Activated CD4-positive, alpha-beta T cell treated with anti-CD3 and anti-CD28 coated beads for 36 hours (primary cell): Measurements from ENCODE around the gene NAT8L. TPM values are rescaled to one million over a fixed set of nuclear protein-coding genes. Genes with fewer than 3 reads are reported as not detected.

Experiments used
- ATAC-seq: fragments of 200-7000 bp; cut with Tn5 transposase; one replicate; pipeline ENCODE4 v1.10.0; 2021; ENCODE audit warnings: mild to moderate bottlenecking, moderate library complexity
- CTCF ChIA-PET: fragments of 350-600 bp; sonication (Branson Sonifier 250); formaldehyde crosslinking; loops from one replicate; lab custom pipeline; 2021; ENCODE audit warnings: antibody characterized with exemption; lab: Charles Lee
- POLR2A ChIA-PET: fragments of 350-600 bp; sonication (Branson Sonifier 250); formaldehyde crosslinking; loops from one replicate; lab custom pipeline; 2021; ENCODE audit warnings: antibody characterized with exemption, inconsistent platforms; lab: Charles Lee
- DNase-seq: peaks from one replicate; pipeline ENCODE4 v3.0.0-alpha.2; 2020
- H3K27ac Mint-ChIP-seq: one replicate; pipeline ENCODE4 v1.8.0; 2021; ENCODE audit warnings: mixed read lengths
- H3K27me3 Mint-ChIP-seq: one replicate; pipeline ENCODE4 v1.8.0; 2021; ENCODE audit warnings: mixed read lengths
- H3K36me3 Mint-ChIP-seq: one replicate; pipeline ENCODE4 v1.8.0; 2021; ENCODE audit warnings: low read depth, mixed read lengths
- H3K4me1 Mint-ChIP-seq: one replicate; pipeline ENCODE4 v1.8.0; 2021; ENCODE audit warnings: mixed read lengths
- H3K4me3 Mint-ChIP-seq: one replicate; pipeline ENCODE4 v1.8.0; 2021; ENCODE audit warnings: mild to moderate bottlenecking, moderate library complexity, mixed read lengths
- H3K9me3 Mint-ChIP-seq: one replicate; pipeline ENCODE4 v1.8.0; 2021; ENCODE audit warnings: low read depth, mixed read lengths
- intact Hi-C, 2 experiments: fragments of 100-400 bp; cut with DNase I in 1 of 2; cut with micrococcal nuclease in 1 of 2; formaldehyde crosslinking; loops; one replicate each; pipeline versions ENCODE4 v1.14.2 to v1.15.1; 2022 to 2024; cut with DNase I, micrococcal nuclease
- total RNA-seq, 2 experiments: library from RNA; stranded (reverse); gene quantifications; one replicate each; pipeline ENCODE4 v1.2.3, GENCODE V29; 2021

Gene NAT8L
- total RNA-seq, 2 experiments from 2014 or later = 0.39 to 0.55 TPM

DNA sequence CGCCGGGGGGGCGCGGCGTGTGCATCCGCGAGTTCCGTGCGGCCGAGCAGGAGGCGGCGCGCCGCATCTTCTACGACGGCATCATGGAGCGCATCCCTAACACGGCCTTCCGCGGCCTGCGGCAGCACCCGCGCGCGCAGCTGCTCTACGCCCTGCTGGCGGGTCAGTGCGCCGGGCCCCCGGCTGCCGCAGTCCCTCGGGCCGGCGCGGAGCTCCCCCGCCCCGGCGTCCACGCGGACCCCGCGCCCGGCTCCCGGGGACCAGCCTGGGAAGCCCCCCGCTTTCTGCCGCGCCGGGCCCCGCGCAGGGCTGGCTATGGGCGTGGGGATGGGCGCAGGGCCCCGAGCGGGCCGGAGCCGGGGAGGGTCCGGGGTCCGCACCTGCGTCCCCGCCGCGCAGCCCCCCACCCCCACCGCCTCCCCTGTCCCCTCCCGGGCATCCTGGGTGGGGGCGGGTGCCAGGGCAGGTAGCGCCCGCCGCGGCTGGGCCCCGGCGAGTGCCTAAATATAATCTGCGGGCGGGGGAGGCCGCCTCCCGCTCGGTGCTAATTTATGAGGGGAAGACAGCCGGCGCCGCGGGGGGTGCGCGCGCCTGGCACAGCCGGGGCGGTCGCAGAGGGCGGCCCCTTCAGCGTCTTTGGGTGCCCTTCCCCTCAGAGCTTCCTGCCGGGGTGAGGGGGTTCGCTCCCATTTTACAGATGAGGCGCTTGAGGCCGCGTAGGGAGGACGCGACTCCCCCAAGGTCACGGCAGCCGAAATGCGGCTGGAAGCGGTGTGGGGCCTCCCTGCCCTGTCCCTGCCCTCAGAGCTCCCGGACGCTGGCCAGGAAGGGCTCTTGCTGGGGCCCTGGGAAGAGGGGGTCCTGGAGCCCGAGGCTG is 837 bp downstream of the NAT8L start:
- POLR2A ChIA-PET = no interaction called here
- peaks cover 2% of the 10 kb centered on the region for H3K4me1 Mint-ChIP-seq
- no peaks in the 10 kb centered on the region for H3K9me3 Mint-ChIP-seq
- intact Hi-C loops = loop anchor here (2.0 kb wide), 1 partner anchor 17 kb away; no protein-coding TSS in a partner anchor
- H3K36me3 Mint-ChIP-seq = no peaks in the 10 kb centered on the region
- peak; percentile 52 for ATAC-seq
- H3K27me3 Mint-ChIP-seq = peaks cover 21% of the 10 kb centered on the region
- H3K27ac Mint-ChIP-seq = no peak overlapping the region
- CTCF ChIA-PET = interaction anchor here (0.7 kb wide), 1 partner anchor 151 kb away, joined by 3 read pairs; no protein-coding TSS in a partner anchor
- peak; percentile 49 for DNase-seq
- H3K4me3 Mint-ChIP-seq = no peak overlapping the region

DNA sequence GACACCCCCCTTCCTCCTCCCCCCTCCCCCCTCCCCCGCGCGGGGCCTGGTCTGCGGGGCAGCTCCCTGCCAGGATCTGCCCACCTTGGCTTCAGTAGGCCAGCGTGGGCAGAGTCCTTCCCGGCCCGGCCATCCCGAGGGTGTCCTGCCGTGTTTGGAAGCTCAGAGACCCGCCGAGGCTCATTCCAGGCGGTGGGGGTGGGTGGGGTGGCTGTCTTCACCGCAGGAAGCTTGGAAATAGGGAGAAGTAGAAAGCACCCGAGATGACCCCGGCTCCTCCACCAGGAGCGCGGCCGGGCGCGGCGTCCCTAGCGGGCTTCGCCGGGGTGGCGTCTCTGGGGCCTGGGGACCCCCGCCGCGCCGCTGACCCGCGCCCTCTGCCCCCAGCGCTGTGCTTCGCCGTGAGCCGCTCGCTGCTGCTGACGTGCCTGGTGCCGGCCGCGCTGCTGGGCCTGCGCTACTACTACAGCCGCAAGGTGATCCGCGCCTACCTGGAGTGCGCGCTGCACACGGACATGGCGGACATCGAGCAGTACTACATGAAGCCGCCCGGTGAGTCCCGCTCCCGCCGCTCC is 1.6 kb downstream of the NAT8L start:
- H3K27me3 Mint-ChIP-seq = peaks cover 19% of the 10 kb centered on the region
- CTCF ChIA-PET = no interaction called here
- H3K4me1 Mint-ChIP-seq = peaks cover 2% of the 10 kb centered on the region
- DNase-seq (no peak), ATAC-seq (no peak)
- no peaks in the 10 kb centered on the region for H3K9me3 Mint-ChIP-seq
- H3K4me3 Mint-ChIP-seq = no peak overlapping the region
- intact Hi-C loops = no loop called here
- H3K36me3 Mint-ChIP-seq = no peaks in the 10 kb centered on the region
- POLR2A ChIA-PET = no interaction called here
- H3K27ac Mint-ChIP-seq = no peak overlapping the region

DNA sequence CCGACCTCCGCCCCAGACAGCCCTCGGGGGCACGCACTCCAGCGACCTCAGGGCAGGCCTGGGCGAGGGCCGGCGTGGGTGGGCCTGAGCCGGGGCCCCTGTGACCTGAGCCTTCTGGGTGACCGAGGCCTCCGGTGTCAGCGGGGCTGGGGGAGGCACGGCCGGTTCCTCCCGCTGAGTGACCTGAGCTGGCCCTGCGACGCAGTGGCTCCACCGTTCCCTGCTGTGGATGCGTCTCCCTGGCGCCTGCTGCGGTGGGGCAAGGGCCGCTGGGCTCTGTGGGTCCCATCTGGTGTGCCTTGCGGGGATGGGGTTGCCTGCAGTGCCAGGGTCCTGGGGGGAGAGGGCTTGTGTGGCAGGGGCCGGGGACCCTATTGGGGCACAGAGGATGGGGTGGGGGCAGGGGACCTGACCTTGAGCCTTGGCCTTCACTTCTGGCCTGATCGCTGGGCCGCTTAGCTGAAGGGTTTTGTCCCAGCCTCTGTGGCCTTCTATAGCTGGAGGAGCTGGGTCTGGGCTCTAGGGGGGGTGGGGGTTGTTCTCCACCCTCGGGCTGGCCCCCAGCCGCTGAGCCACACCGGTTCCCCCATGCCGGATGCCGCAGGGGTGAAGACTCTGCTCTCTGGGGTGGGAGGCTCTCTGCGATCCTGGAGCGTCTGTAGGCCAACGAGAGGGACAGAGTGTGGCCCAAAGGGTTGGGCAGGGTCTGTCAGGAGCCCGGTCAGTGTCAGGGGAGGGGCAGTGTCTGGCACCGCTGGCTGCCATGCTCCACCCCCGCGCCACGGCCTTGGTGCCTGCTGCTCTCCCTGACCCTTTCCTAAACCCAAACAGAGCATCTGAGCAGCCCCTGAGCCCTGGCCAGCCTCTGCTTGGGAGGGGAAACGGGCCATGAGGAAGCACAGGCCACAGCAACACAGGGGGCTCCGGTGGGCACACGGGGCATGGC is 2.3 kb downstream of the NAT8L start:
- POLR2A ChIA-PET = interaction anchor here (0.6 kb wide), 1 partner anchor 49 kb away, joined by 6 read pairs; no protein-coding TSS in a partner anchor
- peaks cover 16% of the 10 kb centered on the region for H3K27me3 Mint-ChIP-seq
- no peaks in the 10 kb centered on the region for H3K36me3 Mint-ChIP-seq
- ATAC-seq = no peak
- intact Hi-C loops = no loop called here
- H3K9me3 Mint-ChIP-seq = no peaks in the 10 kb centered on the region
- no peak overlapping the region for H3K4me3 Mint-ChIP-seq
- CTCF ChIA-PET = no interaction called here
- peaks cover 2% of the 10 kb centered on the region for H3K4me1 Mint-ChIP-seq
- no peak overlapping the region for H3K27ac Mint-ChIP-seq
- DNase-seq = no peak

DNA sequence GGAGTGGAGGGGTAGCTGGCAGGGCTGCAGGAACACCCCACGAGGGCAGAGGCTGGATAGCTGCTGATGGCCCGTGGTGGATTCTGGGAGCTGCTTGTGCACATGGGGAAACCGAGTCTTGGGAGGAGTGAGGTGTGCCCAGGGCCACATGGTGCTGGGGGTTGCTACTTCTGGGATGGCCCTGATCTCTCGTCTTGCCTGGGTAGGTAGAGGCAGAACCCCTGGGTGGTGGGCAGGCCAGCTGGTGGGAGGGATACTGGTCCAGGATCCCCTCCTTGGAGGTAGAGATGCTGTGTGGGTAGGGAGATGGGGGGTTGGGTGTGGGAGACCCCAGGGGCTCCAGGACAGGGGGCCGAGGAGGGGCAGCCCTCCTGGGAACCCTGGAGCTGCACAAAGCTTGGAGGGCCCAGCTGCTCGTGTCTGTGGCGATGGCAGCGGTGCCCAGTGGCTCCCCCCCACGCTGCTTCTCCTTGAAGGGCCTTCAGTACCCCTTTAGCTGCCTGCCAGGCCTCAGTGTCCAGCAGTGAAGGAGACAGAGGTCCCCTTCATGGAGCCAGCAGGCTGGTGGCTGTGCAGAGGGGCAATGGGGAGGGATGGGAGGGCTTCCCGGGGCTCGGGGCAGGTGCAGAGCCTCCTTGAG is 3.2 kb downstream of the NAT8L start:
- no peak for ATAC-seq
- H3K27ac Mint-ChIP-seq = no peak overlapping the region
- H3K36me3 Mint-ChIP-seq = no peaks in the 10 kb centered on the region
- peaks cover 9% of the 10 kb centered on the region for H3K27me3 Mint-ChIP-seq
- POLR2A ChIA-PET = interaction anchor here (0.6 kb wide), 1 partner anchor 50 kb away, joined by 6 read pairs; no protein-coding TSS in a partner anchor
- H3K4me3 Mint-ChIP-seq = no peak overlapping the region
- no peaks in the 10 kb centered on the region for H3K9me3 Mint-ChIP-seq
- DNase-seq = no peak
- H3K4me1 Mint-ChIP-seq = peaks cover 2% of the 10 kb centered on the region
- intact Hi-C loops = no loop called here
- CTCF ChIA-PET = no interaction called here

DNA sequence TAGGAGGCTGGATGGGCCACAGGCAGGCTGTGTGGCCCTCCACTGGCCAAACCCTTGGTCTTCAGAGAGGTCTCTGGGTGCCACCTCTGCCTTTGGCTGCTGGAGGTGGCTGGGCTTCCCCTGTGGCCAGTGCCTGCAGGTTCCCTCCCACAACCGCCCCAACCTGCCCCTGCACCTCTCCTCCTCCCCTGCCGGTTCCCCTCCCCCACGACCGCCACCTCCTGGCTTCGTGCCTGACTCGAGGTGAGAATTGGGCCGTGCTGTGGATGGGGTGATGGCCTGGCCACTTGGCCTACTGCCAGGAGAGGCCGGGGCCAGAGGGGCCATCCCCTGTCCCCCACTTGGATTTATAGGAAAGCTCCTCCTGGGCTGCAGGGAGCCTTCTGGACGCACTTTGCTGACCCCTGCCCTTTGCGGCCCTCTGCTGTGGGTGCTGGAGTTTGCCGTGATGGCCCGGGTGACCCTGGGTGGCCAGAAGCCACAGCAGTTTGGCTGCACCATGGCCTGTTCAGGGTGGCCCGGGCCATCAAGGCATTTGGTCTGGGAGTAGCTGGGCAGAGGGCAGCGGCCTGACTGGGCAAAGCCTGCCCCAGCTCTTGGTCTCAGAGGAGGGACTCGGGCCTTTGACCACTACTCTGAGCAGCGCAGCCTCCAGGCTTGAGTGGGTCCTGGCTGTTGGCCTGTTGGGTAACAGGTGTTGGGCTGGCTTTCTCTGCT is 3.8 kb downstream of the NAT8L start:
- POLR2A ChIA-PET = no interaction called here
- ATAC-seq = no peak
- DNase-seq = peak; percentile 27
- Mint-ChIP-seq H3K36me3 (no peaks in the 10 kb centered on the region), H3K27me3 (peaks cover 2% of the 10 kb centered on the region), H3K27ac (no peak overlapping the region), H3K4me1 (no peaks in the 10 kb centered on the region), H3K9me3 (no peaks in the 10 kb centered on the region), H3K4me3 (no peak overlapping the region)
- CTCF ChIA-PET = no interaction called here
- intact Hi-C loops = no loop called here

DNA sequence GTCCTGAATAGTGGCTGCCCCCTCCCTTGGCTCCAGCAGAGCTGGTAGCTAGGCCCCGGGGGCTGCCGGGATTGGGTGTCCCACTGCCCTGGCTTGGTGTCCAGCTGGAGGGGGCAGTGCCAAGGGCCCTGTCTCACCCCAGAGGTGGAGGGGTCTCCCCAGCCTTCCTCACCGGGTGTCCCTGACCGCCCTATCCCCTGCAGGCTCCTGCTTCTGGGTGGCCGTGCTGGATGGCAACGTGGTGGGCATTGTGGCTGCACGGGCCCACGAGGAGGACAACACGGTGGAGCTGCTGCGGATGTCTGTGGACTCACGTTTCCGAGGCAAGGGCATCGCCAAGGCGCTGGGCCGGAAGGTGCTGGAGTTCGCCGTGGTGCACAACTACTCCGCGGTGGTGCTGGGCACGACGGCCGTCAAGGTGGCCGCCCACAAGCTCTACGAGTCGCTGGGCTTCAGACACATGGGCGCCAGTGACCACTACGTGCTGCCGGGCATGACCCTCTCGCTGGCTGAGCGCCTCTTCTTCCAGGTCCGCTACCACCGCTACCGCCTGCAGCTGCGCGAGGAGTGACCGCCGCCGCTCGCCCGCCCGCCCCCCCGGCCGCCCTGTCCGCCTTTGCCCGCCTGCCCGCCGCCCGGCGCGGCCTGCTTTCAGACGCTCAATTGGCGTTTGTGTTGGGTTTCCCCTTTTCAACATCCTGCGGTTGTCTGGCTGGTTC is 4.6 kb downstream of the NAT8L start:
- no peak overlapping the region for H3K27ac Mint-ChIP-seq
- DNase-seq = no peak
- H3K4me1 Mint-ChIP-seq = no peaks in the 10 kb centered on the region
- H3K9me3 Mint-ChIP-seq = no peaks in the 10 kb centered on the region
- intact Hi-C loops = no loop called here
- CTCF ChIA-PET = no interaction called here
- POLR2A ChIA-PET = no interaction called here
- ATAC-seq = no peak
- H3K36me3 Mint-ChIP-seq = no peaks in the 10 kb centered on the region
- no peak overlapping the region for H3K4me3 Mint-ChIP-seq
- peaks cover 2% of the 10 kb centered on the region for H3K27me3 Mint-ChIP-seq

DNA sequence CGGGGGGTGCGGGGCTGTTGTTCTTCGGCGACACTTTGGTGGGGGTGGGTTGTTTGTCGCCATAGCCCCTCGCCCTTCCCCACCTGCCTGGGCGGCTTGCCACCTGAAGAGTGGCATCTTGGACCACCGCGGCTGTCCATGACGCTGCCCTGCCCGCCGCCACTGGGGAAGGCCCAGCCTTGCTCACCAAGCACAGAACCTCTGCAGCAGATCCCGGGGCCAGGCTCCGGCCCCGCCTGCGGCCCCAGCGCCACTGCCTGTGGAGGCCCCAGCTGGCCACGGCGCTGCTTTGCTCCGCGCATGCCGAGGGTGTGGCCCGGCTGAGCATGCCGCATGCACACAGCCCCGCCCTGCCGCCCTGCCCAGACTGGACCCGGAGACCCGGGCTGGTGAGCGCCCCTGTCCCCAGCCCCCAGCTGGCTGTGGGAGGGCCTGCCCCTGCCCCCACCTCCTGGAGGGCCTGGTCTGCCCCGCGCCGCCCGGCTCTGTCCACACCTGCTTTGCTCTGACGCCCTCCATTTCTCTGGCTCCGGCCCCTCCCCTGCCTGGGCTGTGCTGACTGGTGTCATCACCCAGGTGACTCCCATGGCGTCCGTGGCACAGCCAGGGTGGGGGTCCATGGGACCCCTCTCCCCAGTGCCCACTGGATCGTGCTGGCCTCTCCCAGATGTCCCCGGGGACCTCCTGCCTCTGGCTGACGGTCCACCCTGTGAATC is 5.3 kb downstream of the NAT8L start:
- ATAC-seq = no peak
- DNase-seq = peak; percentile 3
- POLR2A ChIA-PET = no interaction called here
- no peaks in the 10 kb centered on the region for H3K9me3 Mint-ChIP-seq
- no peaks in the 10 kb centered on the region for H3K36me3 Mint-ChIP-seq
- H3K4me3 Mint-ChIP-seq = no peak overlapping the region
- peaks cover 2% of the 10 kb centered on the region for H3K27me3 Mint-ChIP-seq
- no peaks in the 10 kb centered on the region for H3K4me1 Mint-ChIP-seq
- CTCF ChIA-PET = interaction anchor here (0.5 kb wide), 1 partner anchor 179 kb away, joined by 6 read pairs; no protein-coding TSS in a partner anchor
- no peak overlapping the region for H3K27ac Mint-ChIP-seq
- intact Hi-C loops = no loop called here

DNA sequence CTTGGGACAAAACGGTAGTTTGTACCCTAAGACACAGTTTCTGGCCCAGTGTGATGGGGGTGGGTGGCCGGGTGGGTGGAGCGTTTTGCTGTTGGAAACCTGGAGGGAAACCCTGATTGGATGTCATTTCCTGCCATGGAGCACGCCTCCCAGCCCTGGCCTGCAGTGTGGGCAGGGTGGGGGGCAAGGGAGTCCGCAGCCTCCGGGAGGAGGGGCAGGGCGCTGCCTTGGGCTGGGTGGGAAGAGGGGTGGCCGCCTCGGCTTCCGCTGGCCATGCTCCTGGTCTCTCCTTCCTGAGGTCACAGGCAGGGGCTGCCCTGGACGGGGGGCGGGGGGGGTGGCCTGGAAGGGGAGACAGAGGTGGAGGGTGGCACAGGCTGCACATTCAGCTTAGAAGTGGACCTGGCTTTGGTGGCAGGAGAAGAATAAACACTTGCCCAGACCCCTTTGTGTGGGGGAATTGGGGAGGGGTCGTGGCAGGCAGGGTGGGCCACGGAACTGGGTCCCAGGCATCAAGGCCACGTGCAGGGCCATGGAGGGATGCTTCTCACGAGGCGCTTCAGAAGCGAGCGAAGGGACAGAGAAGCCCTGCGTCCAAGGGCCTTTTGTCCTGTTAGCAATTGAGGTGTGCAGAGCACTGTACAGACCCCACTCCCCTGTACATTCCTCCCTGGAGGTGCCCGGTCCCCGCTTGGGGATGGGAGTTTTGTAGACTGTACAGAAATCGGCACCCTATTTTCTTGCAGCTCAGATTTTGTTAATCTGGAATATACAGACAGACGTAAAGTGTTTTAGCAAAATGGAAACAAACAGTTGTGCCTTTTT is 6.2 kb downstream of the NAT8L start:
- no peak for DNase-seq
- peaks cover 2% of the 10 kb centered on the region for H3K27me3 Mint-ChIP-seq
- H3K9me3 Mint-ChIP-seq = no peaks in the 10 kb centered on the region
- H3K27ac Mint-ChIP-seq = no peak overlapping the region
- POLR2A ChIA-PET = no interaction called here
- no peaks in the 10 kb centered on the region for H3K4me1 Mint-ChIP-seq
- intact Hi-C loops = no loop called here
- H3K36me3 Mint-ChIP-seq = no peaks in the 10 kb centered on the region
- CTCF ChIA-PET = interaction anchor here (0.5 kb wide), 1 partner anchor 180 kb away, joined by 6 read pairs; no protein-coding TSS in a partner anchor
- no peak for ATAC-seq
- no peak overlapping the region for H3K4me3 Mint-ChIP-seq

DNA sequence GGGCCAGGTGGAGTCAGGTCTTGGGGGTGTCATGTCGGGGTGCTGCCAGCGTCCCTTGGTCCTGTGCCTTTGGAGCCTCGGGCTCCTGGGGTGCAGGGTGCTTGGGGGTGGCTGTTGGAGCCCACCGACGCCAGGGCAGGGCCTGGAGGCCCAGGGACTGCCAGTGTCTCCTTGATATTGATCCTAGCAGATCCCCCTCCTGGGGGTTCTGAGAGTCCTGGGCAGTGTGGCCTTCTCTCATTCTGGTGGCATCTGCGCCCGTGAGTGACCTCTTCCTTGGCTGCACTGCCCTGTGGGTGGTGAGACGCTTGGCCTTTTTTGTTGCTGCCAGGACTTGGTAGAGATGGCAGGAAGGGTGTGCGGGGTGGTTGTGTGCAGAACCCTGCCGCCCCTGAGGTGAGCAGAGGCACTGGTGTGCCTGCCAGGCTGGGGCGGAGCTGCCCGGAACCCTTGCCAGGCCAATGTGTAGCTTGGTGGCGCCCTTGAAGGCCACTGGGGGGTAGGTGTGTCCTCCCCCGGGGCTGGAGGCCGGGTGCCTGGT is 7.0 kb downstream of the NAT8L start:
- POLR2A ChIA-PET = no interaction called here
- CTCF ChIA-PET = no interaction called here
- DNase-seq = no peak
- Mint-ChIP-seq H3K4me3 (no peak overlapping the region), H3K4me1 (no peaks in the 10 kb centered on the region), H3K27ac (no peak overlapping the region), H3K36me3 (no peaks in the 10 kb centered on the region), H3K27me3 (peaks cover 2% of the 10 kb centered on the region), H3K9me3 (no peaks in the 10 kb centered on the region)
- intact Hi-C loops = no loop called here
- no peak for ATAC-seq
